HG02571 (cell line): ENCODE measurements around the gene ZRANB1.

Experiments
- ATAC-seq: cut with Tn5 transposase; IDR thresholded peaks from one replicate; pipeline ENCODE4 v1.9.1; 2021; ENCODE audit warnings: mild to moderate bottlenecking, moderate library complexity; ENCODE audit not compliant: unreplicated experiment

Gene ZRANB1

DNA sequence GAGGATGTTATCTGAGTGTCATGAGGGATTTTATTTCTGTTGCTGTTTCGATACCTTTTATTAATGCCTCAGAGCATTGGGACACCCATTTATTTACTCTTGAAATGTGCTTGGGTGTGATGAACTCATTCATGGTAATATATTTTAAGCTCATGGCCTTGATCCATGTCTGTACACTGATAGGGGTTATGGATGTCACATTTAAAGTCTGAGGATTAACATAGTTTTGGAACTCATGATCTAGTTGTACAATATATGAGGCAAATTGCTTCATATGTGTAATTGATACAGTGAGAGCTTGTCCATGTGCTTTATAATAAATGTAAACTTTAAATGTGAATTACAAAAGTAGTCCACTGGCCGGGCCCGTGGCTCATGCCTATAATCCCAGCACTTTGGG is 23.0 kb upstream of the ZRANB1 start:
- ATAC-seq, result no peak

- no peak for ATAC-seq
Measured at GRCh38 chr10:124921261-124921660, 20.7 kb upstream of the ZRANB1 start.

DNA sequence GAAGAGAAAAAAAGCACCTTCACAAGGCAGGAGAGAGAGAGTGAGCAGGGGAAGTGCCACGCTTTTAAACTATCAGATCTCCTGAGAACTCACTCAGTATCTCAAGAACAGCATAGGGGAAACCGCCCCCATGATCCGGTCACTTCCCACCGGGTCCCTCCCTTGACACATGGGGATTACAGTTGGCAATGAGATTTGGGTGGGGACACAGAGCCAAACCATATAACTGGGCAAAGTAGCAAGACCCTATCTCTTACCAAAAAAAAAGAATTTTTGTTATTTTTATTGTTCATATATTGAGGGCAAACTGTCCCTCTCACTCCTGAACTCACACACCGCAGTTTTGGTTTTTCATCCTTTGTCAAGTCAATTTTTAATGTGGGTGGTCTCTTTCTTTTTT is 18.2 kb upstream of the ZRANB1 start:
- ATAC-seq, result no peak

- ATAC-seq, result no peak
Measured at GRCh38 chr10:124926548-124926947, 15.4 kb upstream of the ZRANB1 start.

- ATAC-seq, result no peak
Measured at GRCh38 chr10:124928087-124928486, 13.8 kb upstream of the ZRANB1 start.

DNA sequence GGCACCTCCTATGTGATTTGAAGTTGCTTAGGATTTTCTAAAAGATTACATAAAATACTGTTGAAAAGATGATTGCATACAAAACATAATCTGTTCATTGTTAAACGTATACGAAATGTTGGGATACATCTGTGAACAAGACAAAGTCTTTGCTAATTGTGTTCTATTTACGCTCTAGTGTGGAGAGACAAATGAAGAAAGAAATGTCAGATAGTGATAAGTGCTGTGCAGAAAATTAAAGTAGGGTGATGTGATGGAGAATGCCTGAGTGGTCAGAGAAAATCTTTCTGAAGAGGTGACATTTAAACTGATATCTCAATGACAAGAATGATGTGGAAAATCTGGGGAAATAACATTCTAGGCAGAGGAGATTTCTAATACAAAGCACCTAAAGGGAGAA is 13.4 kb upstream of the ZRANB1 start:
- no peak for ATAC-seq

DNA sequence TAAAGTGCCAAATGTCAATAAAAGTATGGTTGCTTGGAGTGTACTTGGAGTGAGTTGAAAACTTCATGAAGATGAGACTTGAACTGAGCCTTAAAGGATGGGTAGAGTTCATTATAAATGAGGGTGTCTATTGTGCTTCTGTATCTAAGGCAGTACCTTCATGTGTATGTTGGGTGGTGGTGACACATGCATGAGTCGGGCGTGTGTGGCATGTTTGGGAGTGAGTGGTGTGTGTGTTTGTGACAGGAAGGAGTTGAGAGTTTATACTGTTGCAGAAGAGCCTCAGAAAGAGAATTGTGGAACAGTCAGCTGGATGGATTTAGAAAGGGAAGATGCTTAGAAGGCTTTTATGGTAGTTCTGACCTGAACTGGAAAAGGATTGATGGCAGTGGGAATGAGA is 6.0 kb upstream of the ZRANB1 start:
- no peak for ATAC-seq

- no peak for ATAC-seq
Measured at GRCh38 chr10:124936813-124937212, 5.1 kb upstream of the ZRANB1 start.

DNA sequence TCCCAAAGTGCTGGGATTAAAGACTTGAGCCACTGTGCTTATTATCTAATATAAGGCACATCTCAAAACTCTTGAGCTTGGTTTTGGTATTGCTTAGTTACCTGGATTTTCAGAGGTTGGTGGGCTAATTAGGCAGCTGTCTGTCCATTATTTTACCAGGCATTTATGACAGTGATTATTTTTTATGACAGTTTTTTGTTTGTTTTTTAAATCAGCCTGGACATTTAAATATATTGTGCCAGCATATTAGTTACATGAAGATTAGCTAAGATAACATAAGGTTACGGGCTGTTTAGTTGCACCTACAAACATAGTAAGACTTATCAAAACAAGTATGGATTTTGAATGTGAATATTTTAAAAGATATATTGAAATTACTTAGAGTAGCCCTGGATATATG is 2.6 kb upstream of the ZRANB1 start:
- no peak for ATAC-seq

DNA sequence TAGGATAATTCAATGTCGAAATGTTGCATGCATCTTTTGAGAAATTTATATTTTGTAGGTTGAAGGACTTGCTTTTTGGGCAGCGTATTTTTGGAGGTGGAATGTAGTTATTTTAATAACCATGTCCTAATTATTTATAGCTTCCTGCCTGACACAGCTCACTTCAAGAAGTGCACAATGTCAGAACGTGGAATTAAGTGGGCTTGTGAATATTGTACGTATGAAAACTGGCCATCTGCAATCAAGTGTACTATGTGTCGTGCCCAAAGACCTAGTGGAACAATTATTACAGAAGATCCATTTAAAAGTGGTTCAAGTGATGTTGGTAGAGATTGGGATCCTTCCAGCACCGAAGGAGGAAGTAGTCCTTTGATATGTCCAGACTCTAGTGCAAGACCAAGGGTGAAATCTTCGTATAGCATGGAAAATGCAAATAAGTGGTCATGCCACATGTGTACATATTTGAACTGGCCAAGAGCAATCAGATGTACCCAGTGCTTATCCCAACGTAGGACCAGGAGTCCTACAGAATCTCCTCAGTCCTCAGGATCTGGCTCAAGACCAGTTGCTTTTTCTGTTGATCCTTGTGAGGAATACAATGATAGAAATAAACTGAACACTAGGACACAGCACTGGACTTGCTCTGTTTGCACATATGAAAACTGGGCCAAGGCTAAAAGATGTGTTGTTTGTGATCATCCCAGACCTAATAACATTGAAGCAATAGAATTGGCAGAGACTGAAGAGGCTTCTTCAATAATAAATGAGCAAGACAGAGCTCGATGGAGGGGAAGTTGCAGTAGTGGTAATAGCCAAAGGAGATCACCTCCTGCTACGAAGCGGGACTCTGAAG is 620 bp downstream of the ZRANB1 start:
- ATAC-seq, result no peak

DNA sequence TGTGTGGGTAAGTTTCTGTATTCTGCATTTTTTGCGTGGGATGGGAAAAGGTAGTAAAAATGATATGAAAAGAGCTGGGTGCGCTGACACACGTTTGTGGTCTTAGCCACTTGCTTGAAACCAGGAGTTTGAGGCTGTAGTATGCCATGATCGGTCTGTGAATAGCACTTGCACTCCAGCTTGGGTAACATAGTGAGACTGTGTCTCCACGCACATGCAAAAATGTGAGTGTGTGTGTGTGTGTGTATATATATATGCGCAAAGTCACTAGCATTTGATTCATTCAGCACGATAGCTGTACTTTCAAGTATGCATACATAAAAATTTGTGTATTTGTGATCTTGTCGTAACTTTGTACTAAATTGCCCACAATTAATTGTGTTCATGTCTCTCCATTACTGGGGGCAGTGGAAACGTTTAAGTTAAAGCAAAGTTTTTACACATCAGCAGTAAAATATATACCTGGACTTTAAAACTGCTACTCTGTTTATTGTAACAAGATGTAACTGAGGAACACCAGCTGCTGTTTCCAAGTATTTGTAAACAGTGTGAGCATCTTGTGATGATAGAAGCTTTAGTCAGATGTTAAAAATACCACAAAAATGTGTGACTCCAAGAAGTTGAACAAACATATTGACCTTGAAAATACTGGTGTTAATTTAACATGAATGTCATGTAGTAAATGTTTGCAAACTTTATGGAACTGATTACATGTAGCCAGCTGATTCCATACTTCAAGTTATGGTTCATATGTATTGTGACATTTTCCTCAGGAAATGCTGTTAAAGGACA is 1.6 kb downstream of the ZRANB1 start:
- no peak for ATAC-seq

GRCh38 chr10:124944982-124945381 is 3.1 kb downstream of the ZRANB1 start:
- no peak for ATAC-seq

- no peak for ATAC-seq
Measured at GRCh38 chr10:124946945-124947344, 5.0 kb downstream of the ZRANB1 start.

DNA sequence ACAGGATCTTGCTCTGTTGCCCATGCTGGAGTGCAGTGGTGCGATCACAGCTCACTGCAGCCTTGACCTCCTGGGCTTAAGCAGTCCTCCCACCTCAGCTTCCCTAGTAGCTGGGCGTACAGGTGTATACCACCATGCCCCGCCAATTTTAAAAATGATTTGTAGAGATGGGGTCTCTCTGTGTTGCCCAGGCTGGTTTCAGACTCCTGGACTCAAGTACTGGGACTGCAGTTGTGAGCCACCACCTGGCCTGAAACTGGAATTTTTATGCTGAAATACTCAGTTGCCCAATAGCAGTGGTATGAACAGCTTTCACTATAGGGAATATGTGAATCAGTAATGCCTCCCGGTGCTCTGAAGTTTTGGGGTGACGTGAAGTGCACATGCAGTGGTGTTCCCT is 7.6 kb downstream of the ZRANB1 start:
- no peak for ATAC-seq

- ATAC-seq, result no peak
Measured at GRCh38 chr10:124952123-124952522, 10.2 kb downstream of the ZRANB1 start.

- ATAC-seq, result no peak
Measured at GRCh38 chr10:124953421-124953820, 11.5 kb downstream of the ZRANB1 start.

DNA sequence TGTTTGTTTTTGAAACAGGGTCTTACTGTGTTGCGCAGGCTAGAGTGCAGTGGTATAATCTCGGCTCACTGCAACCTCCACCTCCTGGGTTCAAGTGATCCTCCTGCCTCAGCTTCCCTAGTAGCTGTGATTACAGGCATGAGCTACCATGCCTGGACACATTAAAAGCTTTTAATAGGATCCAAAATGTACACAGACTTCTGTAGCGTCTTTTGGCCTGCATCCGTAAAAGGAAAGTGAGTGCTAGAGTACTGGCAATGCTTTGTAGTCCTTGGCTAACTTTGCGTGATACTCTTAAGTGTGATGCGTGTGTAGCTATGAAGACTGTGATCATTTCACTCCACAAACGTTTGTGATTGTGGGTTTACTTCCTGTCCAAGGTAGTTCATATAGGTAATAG is 13.3 kb downstream of the ZRANB1 start:
- ATAC-seq, result no peak

- no peak for ATAC-seq
Measured at GRCh38 chr10:124955868-124956267, 13.9 kb downstream of the ZRANB1 start.

- no peak for ATAC-seq
Measured at GRCh38 chr10:124956764-124957163, 14.8 kb downstream of the ZRANB1 start.

GRCh38 chr10:124957404-124957947 is 15.6 kb downstream of the ZRANB1 start:
- no peak for ATAC-seq

DNA sequence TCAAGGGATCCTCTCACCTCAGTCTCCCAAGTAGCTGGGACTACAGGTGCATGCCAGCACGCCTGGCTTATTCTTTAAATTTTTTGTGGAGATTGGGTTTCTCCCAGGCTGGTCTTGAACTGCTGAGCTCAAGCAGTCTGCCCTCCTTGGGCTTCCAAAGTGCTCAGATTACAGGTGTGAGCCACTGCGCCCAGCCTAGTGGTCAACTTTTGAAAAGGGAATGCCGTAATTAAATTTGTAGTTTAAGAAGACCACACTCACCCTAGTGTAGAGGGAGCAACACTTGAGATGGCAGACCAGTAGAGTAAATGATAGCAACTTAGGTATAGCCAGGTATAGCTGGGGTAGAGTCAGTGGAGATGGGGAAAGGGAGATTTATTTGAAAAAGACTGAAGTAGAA is 17.6 kb downstream of the ZRANB1 start:
- ATAC-seq, result no peak

GRCh38 chr10:124961248-124961570 is 19.3 kb downstream of the ZRANB1 start:
- ATAC-seq, result no peak
